IMR-90 (cell line): ENCODE data around the gene EEIG2. TPM values are rescaled to one million over a fixed set of nuclear protein-coding genes. Genes with fewer than 3 reads are reported as not detected.

Source experiments
- ATAC-seq: fragments of 200-7000 bp; cut with Tn5 transposase; 2 replicates; pipeline ENCODE4 v1.9.1; 2020; ENCODE audit warnings: low read depth, mild to moderate bottlenecking, moderate library complexity
- BruUV-seq: library from RNA; stranded (reverse); fragments of 400-500 nt; replicated peaks from 2 replicates; lab custom pipeline; 2021; lab: Mats Ljungman, UMichigan
- CTCF ChIA-PET: fragments of 300-600 bp; formaldehyde crosslinking; extraction: SDS; loops from one replicate; lab custom pipeline; 2021; ENCODE audit warnings: antibody characterized with exemption; lab: Yijun Ruan, JAX
- POLR2A ChIA-PET: fragments of 300-600 bp; sonication (Branson Sonifier 250); formaldehyde crosslinking; loops from one replicate; lab custom pipeline; 2022; ENCODE audit warnings: antibody characterized with exemption; ENCODE audit not compliant: unreplicated experiment; lab: Charles Lee
- DNase-seq: peaks from one replicate; pipeline ENCODE4 v3.0.0; 2013
- H2AFZ ChIP-seq: replicated peaks from 2 replicates; pipeline ENCODE3; 2013; ENCODE audit warnings: low read length, mild to moderate bottlenecking; ENCODE audit not compliant: poor library complexity
- H2AK5ac ChIP-seq: 2 replicates; pipeline ENCODE4 v1.6.1; 2013; ENCODE audit warnings: low read depth, low read length, inconsistent platforms
- H2AK9ac ChIP-seq: replicated peaks from 2 replicates; pipeline ENCODE3; 2013; ENCODE audit warnings: mild to moderate bottlenecking, low read depth, low read length, moderate library complexity; ENCODE audit not compliant: poor library complexity
- H2BK120ac ChIP-seq: 2 replicates; pipeline ENCODE4 v1.6.1; 2013; ENCODE audit warnings: low read depth, low read length, inconsistent platforms
- H2BK15ac ChIP-seq: 3 replicates; pipeline ENCODE4 v1.6.1; 2013; ENCODE audit warnings: low read depth, low read length, inconsistent platforms
- H2BK20ac ChIP-seq: 2 replicates; pipeline ENCODE4 v1.6.1; 2013; ENCODE audit warnings: low read depth, mild to moderate bottlenecking, inconsistent platforms, low read length, moderate library complexity
- H2BK5ac ChIP-seq: 2 replicates; pipeline ENCODE4 v1.6.1; 2013; ENCODE audit warnings: mild to moderate bottlenecking, low read depth, low read length, inconsistent platforms; ENCODE audit not compliant: poor library complexity, severe bottlenecking
- H3K14ac ChIP-seq: replicated peaks from 2 replicates; pipeline ENCODE4 v1.6.1; 2013; ENCODE audit warnings: low read depth, low read length, inconsistent platforms
- H3K18ac ChIP-seq: 2 replicates; pipeline ENCODE4 v1.6.1; 2013; ENCODE audit warnings: low read depth, low read length, control low read depth
- H3K23ac ChIP-seq: 2 replicates; pipeline ENCODE4 v1.6.1; 2013; ENCODE audit warnings: low read depth, low read length, inconsistent platforms
- H3K27ac ChIP-seq: 2 replicates; pipeline ENCODE4 v1.5.1; 2013; ENCODE audit warnings: mild to moderate bottlenecking, control low read depth, low read length; ENCODE audit not compliant: insufficient read depth
- H3K27me3 ChIP-seq: 2 replicates; pipeline ENCODE4 v1.6.1; 2013; ENCODE audit warnings: low read length; ENCODE audit not compliant: control insufficient read depth, insufficient read depth
- H3K36me3 ChIP-seq: 2 replicates; pipeline ENCODE4 v1.6.1; 2013; ENCODE audit warnings: low read length, mixed read lengths; ENCODE audit not compliant: control insufficient read depth, insufficient read depth
- H3K4ac ChIP-seq: 2 replicates; pipeline ENCODE4 v1.6.1; 2013; ENCODE audit warnings: low read depth, low read length, inconsistent platforms
- H3K4me1 ChIP-seq: 2 replicates; pipeline ENCODE4 v1.6.1; 2013; ENCODE audit warnings: low read length, mixed read lengths; ENCODE audit not compliant: control insufficient read depth, insufficient read depth
- H3K4me2 ChIP-seq: 2 replicates; pipeline ENCODE4 v1.6.1; 2013; ENCODE audit warnings: low read depth, mild to moderate bottlenecking, control low read depth, low read length, moderate library complexity
- H3K4me3 ChIP-seq: 2 replicates; pipeline ENCODE4 v1.5.1; 2013; ENCODE audit warnings: low read depth, mild to moderate bottlenecking, control low read depth, low read length, moderate library complexity; ENCODE audit not compliant: insufficient read depth
- H3K56ac ChIP-seq: 2 replicates; pipeline ENCODE4 v1.6.1; 2013; ENCODE audit warnings: low read length, inconsistent platforms; ENCODE audit not compliant: insufficient read depth; ENCODE audit errors: extremely low read depth
- H3K79me1 ChIP-seq, 2 experiments: 2 replicates each; pipeline ENCODE4 v1.6.1; 2013; ENCODE audit warnings: low read length in 2 of 2, inconsistent platforms in 1 of 2, low read depth in 1 of 2
- H3K9ac ChIP-seq: 2 replicates; pipeline ENCODE4 v1.6.1; 2013; ENCODE audit warnings: low read depth, low read length, control low read depth
- H3K9me1 ChIP-seq: 2 replicates; pipeline ENCODE4 v1.6.1; 2013; ENCODE audit warnings: low read length, inconsistent platforms; ENCODE audit not compliant: insufficient read depth
- H3K9me3 ChIP-seq: 2 replicates; pipeline ENCODE4 v1.6.1; 2013; ENCODE audit warnings: low read length; ENCODE audit not compliant: control insufficient read depth, insufficient read depth
- H4K20me1 ChIP-seq: 2 replicates; pipeline ENCODE4 v1.6.1; 2013; ENCODE audit warnings: low read length, inconsistent platforms; ENCODE audit not compliant: insufficient read depth
- H4K5ac ChIP-seq: 2 replicates; pipeline ENCODE4 v1.6.1; 2013; ENCODE audit warnings: mild to moderate bottlenecking, low read depth, low read length, control low read depth
- H4K8ac ChIP-seq, 2 experiments: 2 replicates each; pipeline ENCODE4 v1.6.1; 2013; ENCODE audit warnings: low read depth in 2 of 2, low read length in 2 of 2, control low read depth in 1 of 2, inconsistent platforms in 1 of 2
- H4K91ac ChIP-seq: 2 replicates; pipeline ENCODE4 v1.6.1; 2013; ENCODE audit warnings: low read depth, low read length, inconsistent platforms; ENCODE audit not compliant: insufficient read depth
- BHLHE40 ChIP-seq: fragments of 150-350 bp; IDR thresholded peaks from 2 replicates; pipeline ENCODE4 v1.6.1; 2016; ENCODE audit warnings: mild to moderate bottlenecking, low read depth, low read length
- CEBPB ChIP-seq: IDR thresholded peaks from 2 replicates; pipeline ENCODE4 v1.6.1; 2012; ENCODE audit warnings: low read depth, low read length, improper control_type of control experiment
- CHD1 ChIP-seq: IDR thresholded peaks from 2 replicates; pipeline ENCODE4 v1.6.1; 2012; ENCODE audit warnings: low read depth, low read length, improper control_type of control experiment
- FOS ChIP-seq: fragments of 150-350 bp; IDR thresholded peaks from 2 replicates; pipeline ENCODE4 v1.6.1; 2016; ENCODE audit warnings: low read depth, low read length
- MAFK ChIP-seq: IDR thresholded peaks from 2 replicates; pipeline ENCODE4 v1.6.1; 2012; ENCODE audit warnings: low read depth, low read length, improper control_type of control experiment
- MAZ ChIP-seq: IDR thresholded peaks from 2 replicates; pipeline ENCODE4 v1.6.1; 2012; ENCODE audit warnings: low read depth, mild to moderate bottlenecking, low read length, improper control_type of control experiment, moderate library complexity, borderline replicate concordance
- MXI1 ChIP-seq: IDR thresholded peaks from 2 replicates; pipeline ENCODE4 v1.6.1; 2012; ENCODE audit warnings: low read depth, mild to moderate bottlenecking, low read length, moderate library complexity, borderline replicate concordance
- NFE2L2 ChIP-seq: fragments of 150-350 bp; IDR thresholded peaks from 2 replicates; pipeline ENCODE4 v1.6.1; 2016; ENCODE audit warnings: low read depth, mild to moderate bottlenecking, low read length
- POLR2A ChIP-seq: IDR thresholded peaks from 2 replicates; pipeline ENCODE4 v1.6.1; 2012; ENCODE audit warnings: mild to moderate bottlenecking, low read depth, low read length
- RAD21 ChIP-seq: IDR thresholded peaks from 2 replicates; pipeline ENCODE4 v1.6.1; 2012; ENCODE audit warnings: low read length, improper control_type of control experiment
- RCOR1 ChIP-seq: IDR thresholded peaks from 2 replicates; pipeline ENCODE4 v1.6.1; 2012; ENCODE audit warnings: mild to moderate bottlenecking, low read length, improper control_type of control experiment; ENCODE audit not compliant: insufficient replicate concordance
- RFX5 ChIP-seq: IDR thresholded peaks from 2 replicates; pipeline ENCODE4 v1.8.0; 2012; ENCODE audit warnings: low read depth, mild to moderate bottlenecking, low read length, moderate library complexity
- SMC3 ChIP-seq: fragments of 150-350 bp; IDR thresholded peaks from 2 replicates; pipeline ENCODE4 v1.6.1; 2016; ENCODE audit warnings: low read depth, mild to moderate bottlenecking, antibody characterized with exemption, low read length, moderate library complexity
- dilution Hi-C: fragments of 300-500 bp; cut with HindIII; formaldehyde crosslinking; loops from one replicate; pipeline ENCODE4 v1.14.3; 2018; ENCODE audit warnings: low sequenced_read_pairs; ENCODE audit not compliant: unreplicated experiment
- in situ Hi-C: fragments of 300-500 bp; cut with MboI; formaldehyde crosslinking; loops from 3 replicates; pipeline ENCODE4 v1.14.3; 2019; ENCODE audit warnings: low sequenced_read_pairs, inconsistent platforms, mixed read lengths
- intact Hi-C: fragments of 100-400 bp; cut with micrococcal nuclease; formaldehyde crosslinking; loops from 2 replicates; pipeline ENCODE4 v1.10.0; 2022
- polyA plus RNA-seq, 3 experiments: library from polyadenylated mRNA; depleted of rRNA; stranded (reverse); fragments of >200 nt; gene quantifications; 2 replicates each; pipeline ENCODE4 v1.2.3, GENCODE V29; 2012; ENCODE audit warnings: low replicate concordance in 1 of 3
- total RNA-seq: library from RNA; depleted of rRNA; stranded (reverse); fragments of >200 nt; gene quantifications from 2 replicates; pipeline ENCODE4 v1.2.3, GENCODE V29; 2012
- TF ChIP-seq, protein P1 (sequence below): fragments of 150-350 bp; IDR thresholded peaks from 2 replicates; pipeline ENCODE4 v1.6.1; 2016; ENCODE audit warnings: low read depth, mild to moderate bottlenecking, low read length, moderate library complexity, borderline replicate concordance
- TF ChIP-seq, protein P2 (sequence below): conservative IDR thresholded peaks from 2 replicates; pipeline ENCODE4 v1.5.1; 2012; ENCODE audit warnings: mild to moderate bottlenecking, low read depth, low read length, improper control_type of control experiment
- TF ChIP-seq, protein P3 (sequence below): fragments of 150-350 bp; IDR thresholded peaks from 2 replicates; pipeline ENCODE4 v1.6.1; 2017; ENCODE audit warnings: mild to moderate bottlenecking, antibody characterized with exemption, low read length, low read depth

The EEIG2 gene
- total and polyA plus RNA-seq, 2 of the 4 experiments (the other 2 are of a cell fraction): 1.7 to 4.8 TPM

DNA sequence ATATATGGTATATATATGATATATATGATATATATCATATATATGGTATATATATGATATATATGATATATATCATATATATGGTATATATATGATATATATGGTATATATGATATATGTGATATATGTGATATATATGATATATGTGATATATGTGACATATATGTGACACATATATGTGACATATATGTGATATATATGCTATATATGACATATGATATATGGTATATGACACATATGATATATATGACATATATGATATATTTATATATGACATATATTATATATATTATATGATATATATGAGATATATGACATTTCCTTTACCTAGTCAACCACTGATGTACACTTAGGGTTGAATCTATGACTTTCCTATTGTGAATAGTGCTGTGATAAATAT lies 36.1 kb upstream of the EEIG2 start:
- in situ Hi-C loops (no loop called here), dilution Hi-C loops (no loop called here), intact Hi-C loops (no loop called here)
- DNase-seq (no peak), ATAC-seq (no peak)
- Histone ChIP-seq H3K14ac (no peak overlapping the region), H3K9me1 (no peaks in the 10 kb centered on the region), H2AK9ac (no peak overlapping the region), H2BK20ac (no peak overlapping the region), H3K4ac (no peak overlapping the region), H4K8ac (no peak overlapping the region), H3K56ac (no peak overlapping the region), H3K9me3 (no peaks in the 10 kb centered on the region), H2AFZ (no peak overlapping the region), H3K23ac (no peak overlapping the region), H3K79me1 (no peaks in the 10 kb centered on the region), H3K4me3 (no peak overlapping the region), H4K91ac (no peak overlapping the region), H3K4me1 (no peaks in the 10 kb centered on the region), H2BK15ac (no peak overlapping the region), H3K9ac (no peak overlapping the region), H4K20me1 (no peaks in the 10 kb centered on the region), H3K4me2 (no peak overlapping the region), H2BK5ac (no peak overlapping the region), H3K27ac (no peak overlapping the region), H3K27me3 (peaks cover 12% of the 10 kb centered on the region), H2AK5ac (no peak overlapping the region), H4K5ac (no peak overlapping the region), H3K36me3 (no peaks in the 10 kb centered on the region), H3K18ac (no peak overlapping the region), H2BK120ac (no peak overlapping the region)
- CTCF ChIA-PET: no interaction called here
- no TSS peak for BruUV-seq
- POLR2A ChIA-PET: no interaction called here
- no peak for TF ChIP-seq RFX5
- TF ChIP-seq, protein P1, sequence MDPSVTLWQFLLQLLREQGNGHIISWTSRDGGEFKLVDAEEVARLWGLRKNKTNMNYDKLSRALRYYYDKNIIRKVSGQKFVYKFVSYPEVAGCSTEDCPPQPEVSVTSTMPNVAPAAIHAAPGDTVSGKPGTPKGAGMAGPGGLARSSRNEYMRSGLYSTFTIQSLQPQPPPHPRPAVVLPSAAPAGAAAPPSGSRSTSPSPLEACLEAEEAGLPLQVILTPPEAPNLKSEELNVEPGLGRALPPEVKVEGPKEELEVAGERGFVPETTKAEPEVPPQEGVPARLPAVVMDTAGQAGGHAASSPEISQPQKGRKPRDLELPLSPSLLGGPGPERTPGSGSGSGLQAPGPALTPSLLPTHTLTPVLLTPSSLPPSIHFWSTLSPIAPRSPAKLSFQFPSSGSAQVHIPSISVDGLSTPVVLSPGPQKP: no peak
- no peak for TF ChIP-seq BHLHE40
- no peak for TF ChIP-seq RCOR1
- TF ChIP-seq CHD1: no peak
- no peak for TF ChIP-seq MAFK
- TF ChIP-seq NFE2L2: no peak
- no peak for TF ChIP-seq FOS
- no peak for TF ChIP-seq POLR2A
- no peak for TF ChIP-seq SMC3
- TF ChIP-seq, protein P2, sequence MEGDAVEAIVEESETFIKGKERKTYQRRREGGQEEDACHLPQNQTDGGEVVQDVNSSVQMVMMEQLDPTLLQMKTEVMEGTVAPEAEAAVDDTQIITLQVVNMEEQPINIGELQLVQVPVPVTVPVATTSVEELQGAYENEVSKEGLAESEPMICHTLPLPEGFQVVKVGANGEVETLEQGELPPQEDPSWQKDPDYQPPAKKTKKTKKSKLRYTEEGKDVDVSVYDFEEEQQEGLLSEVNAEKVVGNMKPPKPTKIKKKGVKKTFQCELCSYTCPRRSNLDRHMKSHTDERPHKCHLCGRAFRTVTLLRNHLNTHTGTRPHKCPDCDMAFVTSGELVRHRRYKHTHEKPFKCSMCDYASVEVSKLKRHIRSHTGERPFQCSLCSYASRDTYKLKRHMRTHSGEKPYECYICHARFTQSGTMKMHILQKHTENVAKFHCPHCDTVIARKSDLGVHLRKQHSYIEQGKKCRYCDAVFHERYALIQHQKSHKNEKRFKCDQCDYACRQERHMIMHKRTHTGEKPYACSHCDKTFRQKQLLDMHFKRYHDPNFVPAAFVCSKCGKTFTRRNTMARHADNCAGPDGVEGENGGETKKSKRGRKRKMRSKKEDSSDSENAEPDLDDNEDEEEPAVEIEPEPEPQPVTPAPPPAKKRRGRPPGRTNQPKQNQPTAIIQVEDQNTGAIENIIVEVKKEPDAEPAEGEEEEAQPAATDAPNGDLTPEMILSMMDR: no peak
- TF ChIP-seq, protein P3, sequence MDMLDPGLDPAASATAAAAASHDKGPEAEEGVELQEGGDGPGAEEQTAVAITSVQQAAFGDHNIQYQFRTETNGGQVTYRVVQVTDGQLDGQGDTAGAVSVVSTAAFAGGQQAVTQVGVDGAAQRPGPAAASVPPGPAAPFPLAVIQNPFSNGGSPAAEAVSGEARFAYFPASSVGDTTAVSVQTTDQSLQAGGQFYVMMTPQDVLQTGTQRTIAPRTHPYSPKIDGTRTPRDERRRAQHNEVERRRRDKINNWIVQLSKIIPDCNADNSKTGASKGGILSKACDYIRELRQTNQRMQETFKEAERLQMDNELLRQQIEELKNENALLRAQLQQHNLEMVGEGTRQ: no peak
- no peak for TF ChIP-seq MAZ
- TF ChIP-seq CEBPB: no peak
- TF ChIP-seq RAD21: no peak
- no peak for TF ChIP-seq MXI1
